Activated naive CD4-positive, alpha-beta T cell treated with anti-CD3 and anti-CD28 coated beads, Interleukin-2, amount 50 U/mL, for 16 hours (primary cell): ENCODE results near the gene TMEM156.
"Not testable (repeated sequence)": the region's sequence is repeated elsewhere in the genome, so short reads cannot be mapped to it uniquely, and the experiment has no call there.

ENCODE experiments used
- DNase-seq: peaks from one replicate; pipeline ENCODE4 v3.0.0-alpha.2; 2020

TMEM156 gene

GRCh38 chr4:38955957-38956356 lies 76.3 kb downstream of the TMEM156 start:
- no peak for DNase-seq

DNA sequence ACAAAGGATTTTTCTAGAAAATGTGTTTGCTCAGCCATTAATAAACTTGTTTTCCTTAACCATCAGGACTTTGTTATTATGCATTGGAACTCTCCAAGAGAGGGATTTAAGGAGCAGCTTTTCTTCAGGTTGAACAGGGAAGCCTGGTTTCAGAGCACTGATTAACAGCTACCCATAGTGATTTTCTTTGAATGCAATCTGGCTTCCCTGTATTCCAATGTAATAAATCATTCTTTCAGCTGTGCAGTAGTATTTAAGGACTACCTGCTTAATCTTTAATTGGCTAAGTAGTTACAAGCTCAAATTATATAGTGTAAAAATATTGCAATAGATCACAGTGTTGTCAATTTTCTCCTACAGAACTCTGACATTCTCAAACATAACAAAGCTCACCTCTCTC lies 77.5 kb downstream of the TMEM156 start:
- no peak for DNase-seq

DNA sequence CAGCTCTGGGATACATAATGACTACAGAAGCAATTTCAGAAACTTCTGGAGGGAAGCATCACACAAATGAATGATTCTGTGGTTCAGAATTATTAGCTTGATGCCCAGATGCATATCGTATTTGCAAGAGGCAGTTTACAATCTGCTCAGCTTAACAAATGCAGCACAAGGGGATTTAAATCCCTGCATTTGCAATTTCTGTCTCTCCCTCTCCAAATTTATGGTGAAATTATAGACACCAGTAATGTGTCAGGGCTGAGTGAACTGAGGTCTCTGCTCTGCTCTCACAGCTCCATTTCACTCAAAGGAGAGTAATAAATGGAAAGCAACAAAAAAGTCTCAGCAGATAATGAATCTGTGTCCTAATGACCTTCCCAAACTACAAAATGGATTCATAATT lies 80.2 kb downstream of the TMEM156 start:
- no peak for DNase-seq

- DNase-seq, result no peak
Observed at GRCh38 chr4:38951598-38951997, 80.6 kb downstream of the TMEM156 start.

GRCh38 chr4:38950734-38951133 lies 81.5 kb downstream of the TMEM156 start:
- no peak for DNase-seq

- no peak for DNase-seq
Observed at GRCh38 chr4:38950159-38950558, 82.0 kb downstream of the TMEM156 start.

DNA sequence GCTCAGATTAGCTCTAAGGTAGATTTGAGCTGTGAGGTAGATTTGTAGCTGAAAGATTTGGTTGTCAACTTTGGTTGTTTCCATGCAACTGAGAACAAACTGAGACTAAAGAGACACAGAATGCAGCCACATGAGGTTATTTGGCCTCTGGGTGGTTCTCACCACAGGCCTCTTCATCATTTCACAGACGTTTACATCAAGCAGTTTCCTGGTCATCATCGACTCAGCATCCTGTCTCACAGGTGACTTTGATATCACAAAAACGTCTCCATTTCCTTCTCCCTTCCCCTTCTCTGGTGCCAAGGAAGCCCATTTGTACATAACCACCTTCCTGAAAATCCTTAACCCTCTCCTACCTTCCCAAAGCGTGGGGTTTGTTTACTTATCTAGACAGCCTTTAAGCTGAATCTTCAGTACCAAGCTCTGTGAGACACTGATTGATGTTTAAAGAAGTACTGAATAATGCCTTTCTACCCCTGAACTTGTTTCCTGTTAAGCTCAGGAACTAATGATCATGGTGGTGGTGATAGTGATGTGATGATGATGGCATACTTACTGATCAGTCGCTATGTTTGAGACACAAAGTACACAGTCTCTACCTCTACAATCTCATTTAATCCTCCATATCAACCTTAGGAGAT lies 82.7 kb downstream of the TMEM156 start:
- no peak for DNase-seq

DNA sequence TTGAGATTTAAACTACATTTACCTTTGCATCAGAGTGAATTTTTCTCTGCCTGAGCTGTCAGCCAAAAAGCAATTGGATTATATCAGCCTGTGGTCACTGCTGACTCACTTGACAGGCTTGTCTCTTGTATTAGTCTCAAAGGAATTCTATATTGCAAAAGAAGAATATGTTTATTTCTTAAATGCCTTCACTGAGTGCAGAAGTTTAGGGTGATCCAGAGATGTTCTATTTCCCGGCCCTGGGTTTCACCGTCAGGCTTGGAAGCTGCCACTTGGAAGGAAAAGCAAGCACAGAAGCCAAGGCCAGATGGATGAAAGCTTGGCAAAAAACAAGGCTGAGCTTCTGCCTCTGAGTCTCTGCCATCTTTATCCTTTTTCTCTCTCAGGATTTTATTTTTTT lies 83.7 kb downstream of the TMEM156 start:
- no peak for DNase-seq

- no peak for DNase-seq
Observed at GRCh38 chr4:38946919-38947318, 85.3 kb downstream of the TMEM156 start.

DNA sequence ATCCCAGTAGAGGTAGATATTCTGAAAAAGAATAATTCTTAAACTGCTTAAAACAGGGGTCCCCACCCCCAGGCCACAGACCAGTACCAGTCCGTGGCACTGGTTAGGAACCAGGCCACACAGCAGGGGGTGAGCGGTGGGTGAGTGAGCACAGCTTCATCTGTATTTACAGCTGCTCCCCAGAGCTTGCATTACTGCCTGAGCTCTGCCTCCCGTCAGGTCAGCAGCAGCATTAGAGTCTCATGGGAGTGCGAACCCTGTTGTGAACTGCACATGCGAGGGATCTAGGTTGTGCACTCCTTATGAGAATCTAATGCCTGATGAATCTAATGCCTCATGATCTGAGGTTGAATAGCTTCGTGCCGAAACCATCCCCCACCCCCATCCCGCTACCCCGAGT lies 87.8 kb downstream of the TMEM156 start:
- DNase-seq, result no peak

GRCh38 chr4:38943343-38943742 lies 88.9 kb downstream of the TMEM156 start:
- no peak for DNase-seq

- DNase-seq, result not testable (repeated sequence)
Observed at GRCh38 chr4:38941906-38942305, 90.3 kb downstream of the TMEM156 start.

DNA sequence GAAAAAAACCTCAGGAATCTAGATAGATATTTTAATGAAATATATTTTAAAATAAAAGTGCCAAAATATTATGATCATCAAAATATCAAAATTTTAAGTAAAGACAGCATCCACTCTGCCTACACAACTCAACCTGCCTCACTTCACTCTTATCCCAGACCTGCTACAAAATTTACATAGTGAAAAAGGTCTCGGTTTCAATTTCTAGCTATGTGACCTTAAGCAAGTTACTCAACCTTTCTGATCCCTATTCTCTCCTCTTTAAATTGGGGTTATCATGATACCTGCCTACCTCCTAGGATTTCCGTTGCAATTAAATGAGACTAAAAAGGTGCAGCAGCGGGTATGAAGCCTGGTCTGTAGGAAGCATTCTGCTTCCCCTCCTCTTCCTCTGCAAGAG lies 91.7 kb downstream of the TMEM156 start:
- no peak for DNase-seq

DNA sequence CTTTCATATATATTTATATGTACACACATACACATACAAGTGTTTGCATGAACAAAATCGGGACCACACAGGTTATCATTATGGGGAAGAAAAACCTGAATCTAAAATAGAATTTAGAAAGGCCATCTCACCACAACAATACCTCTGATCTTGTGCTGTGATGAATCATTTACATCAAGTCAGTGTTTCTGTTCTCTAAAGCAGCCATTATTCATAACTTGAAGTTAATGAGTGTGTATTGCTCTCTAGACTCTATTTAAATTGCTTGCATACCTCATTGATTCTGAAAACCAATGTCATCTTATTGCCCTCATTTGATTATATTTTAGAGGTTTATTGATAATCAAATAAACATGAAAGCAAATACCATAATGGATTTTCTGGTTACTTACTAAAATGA lies 93.0 kb downstream of the TMEM156 start:
- DNase-seq, result no peak

GRCh38 chr4:38935391-38936073 lies 96.7 kb downstream of the TMEM156 start:
- no peak for DNase-seq

DNA sequence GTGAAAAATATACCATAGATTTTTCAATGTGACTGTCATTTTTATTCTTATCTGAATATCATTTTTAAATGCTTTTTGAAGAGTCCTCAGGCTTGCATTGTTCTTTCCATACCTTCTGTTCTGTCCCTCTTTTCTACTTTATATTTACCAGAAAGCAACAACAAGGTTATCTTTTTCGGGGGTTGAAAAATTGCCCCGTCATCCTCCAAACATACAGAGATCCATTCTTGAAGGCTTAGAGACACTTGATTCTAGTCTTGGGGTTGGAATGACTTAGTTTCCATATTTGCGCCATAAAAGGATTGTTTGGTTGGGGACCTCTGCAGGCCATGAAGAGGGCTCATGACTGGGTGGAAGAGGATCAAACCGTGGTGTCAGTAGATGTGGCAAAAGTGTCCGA lies 101.1 kb downstream of the TMEM156 start:
- no peak for DNase-seq

- no peak for DNase-seq
Observed at GRCh38 chr4:38930707-38931106, 101.5 kb downstream of the TMEM156 start.

- no peak for DNase-seq
Observed at GRCh38 chr4:38930204-38930603, 102.0 kb downstream of the TMEM156 start.

DNA sequence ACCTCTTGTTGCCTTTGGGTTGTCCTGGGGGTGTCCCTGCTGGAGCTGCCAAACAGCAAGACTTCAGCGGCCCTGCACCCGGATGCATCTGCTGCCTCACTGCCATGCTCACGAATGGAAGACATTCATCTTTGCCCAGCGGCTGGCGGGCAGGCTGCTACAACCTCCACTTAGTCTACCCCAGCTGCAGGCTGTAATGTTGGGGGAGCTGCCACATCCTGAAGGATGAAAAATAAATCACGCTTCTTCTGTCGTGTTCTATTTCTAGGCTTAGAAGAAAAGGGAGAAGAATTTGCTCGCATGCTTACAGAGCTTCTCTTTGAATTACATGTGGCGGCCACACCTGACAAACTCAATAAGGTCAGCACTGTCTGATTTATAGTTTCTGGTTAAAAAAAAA lies 103.2 kb downstream of the TMEM156 start:
- no peak for DNase-seq

DNA sequence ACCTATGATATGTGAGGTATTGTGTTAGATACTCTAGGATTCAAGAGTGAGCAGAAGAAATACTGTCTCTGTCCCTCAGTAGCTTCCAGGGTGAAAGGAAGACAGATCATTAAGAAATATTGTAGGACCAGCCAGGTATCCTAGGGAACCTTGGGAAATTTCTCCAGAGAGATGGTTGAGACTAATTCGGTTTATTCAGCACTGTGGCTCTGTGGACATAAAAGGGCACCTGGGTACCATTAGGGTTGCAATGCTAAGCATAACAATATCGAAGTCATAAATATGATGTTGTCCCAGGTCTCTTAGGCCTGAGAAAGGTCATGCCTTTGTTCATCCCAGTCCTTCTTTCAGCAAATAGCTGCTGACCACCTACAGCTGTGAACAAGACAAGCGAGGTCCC lies 103.6 kb downstream of the TMEM156 start:
- DNase-seq, result no peak

DNA sequence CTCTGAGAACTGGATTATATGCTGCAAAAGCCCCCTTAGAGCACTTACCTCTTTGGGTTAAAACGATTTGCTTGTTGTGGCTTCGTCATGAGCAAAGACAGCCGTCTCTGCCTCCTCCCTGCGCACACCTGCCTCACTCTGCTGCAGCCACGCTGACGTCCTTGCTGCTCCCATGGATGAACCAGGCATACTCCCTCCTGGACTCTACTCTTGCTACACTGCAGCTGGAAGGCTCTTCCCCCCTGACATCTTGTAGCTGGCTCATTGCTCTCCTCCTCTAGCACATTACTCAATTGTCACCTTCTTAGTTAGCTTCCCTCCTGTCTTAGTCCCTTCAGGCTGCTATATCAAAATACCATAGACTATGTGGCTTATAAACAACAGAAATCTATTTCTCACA lies 105.3 kb downstream of the TMEM156 start:
- DNase-seq, result no peak

DNA sequence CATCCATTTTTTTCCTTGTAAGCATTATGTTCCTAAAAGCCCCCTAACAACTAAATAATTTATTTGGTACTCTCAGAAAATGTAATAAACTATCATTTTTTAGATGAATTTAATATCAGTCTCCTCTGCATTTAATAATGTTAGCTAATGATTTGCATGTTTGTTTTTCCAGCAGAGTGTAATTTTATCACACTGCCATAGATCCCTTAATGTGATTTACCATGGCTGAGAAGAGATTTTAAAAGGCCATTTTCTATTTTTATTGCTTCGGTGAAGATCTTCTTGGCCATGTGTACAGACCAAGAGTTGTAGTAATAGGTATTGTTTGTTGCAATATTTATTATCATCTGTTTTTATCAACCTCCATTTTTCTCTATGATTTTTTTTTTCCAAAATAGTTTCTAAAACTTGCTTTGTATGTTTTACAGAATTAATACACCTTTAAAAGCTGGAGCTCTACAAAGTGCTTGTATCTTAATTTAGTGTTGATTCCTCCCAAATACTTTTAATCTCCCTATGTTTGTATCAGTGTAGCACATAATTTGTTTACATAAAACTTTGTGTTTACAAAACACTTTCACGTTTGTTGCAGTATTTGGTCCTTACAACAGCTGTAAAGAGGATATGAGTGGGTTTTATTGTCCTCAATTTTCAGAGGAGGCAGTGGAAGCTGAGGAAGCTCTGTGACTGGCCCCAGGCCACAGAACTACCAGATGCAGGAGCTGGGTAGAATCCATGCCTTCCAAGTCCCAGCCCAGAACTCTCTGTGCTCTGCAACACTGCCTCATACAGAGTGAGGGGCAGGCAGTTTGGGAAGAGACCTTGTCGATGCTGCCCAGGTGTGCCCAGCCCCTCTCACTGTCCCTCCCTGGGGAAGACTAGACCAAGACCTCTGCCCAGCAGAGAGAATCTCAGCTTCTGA lies 106.5 kb downstream of the TMEM156 start:
- DNase-seq, result no peak

DNA sequence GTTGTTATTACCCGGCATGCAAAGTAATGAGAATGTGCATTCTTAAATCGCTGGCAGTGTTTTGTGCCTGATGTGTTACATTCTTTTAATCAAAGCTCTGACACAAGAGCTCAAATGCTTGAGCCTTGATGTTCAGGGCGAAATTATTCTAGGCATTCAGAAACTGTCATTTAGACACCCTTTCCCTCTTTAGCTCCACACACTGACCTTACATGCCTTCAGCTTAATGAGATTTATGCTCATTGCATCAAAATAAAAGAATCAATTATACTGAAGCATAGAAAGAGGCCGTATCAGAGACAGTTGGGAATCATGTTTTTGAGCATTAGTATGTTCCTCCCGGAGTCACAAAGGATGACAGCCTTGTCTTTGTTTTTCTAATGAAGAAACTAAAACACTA lies 107.9 kb downstream of the TMEM156 start:
- no peak for DNase-seq

DNA sequence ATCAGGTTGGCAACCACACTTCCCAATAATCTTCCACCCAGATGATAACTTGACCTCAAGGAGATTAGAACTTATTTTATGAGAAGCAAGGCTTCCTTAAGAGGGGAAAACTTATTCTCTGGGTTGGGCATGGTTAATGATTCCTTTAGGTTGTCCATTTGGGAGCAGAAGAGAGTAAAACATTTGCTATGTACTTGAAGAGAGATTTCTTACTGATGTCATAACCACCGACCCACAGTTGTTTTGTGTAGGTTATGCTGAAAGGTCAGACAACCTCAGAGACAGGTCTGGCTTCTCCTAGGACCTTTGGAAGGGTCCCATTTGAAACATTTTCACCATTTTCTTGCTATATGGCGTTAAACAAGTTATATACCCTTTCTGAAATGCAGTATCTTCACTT lies 108.5 kb downstream of the TMEM156 start:
- no peak for DNase-seq
